HG03045 (cell line): Measurements from ENCODE around the gene DDIT3.
"Not testable (repeated sequence)": the region's sequence is repeated elsewhere in the genome, so short reads cannot be mapped to it uniquely, and the experiment has no call there.

ENCODE experiments used
- ATAC-seq: cut with Tn5 transposase; IDR thresholded peaks from one replicate; pipeline ENCODE4 v1.9.1; 2021; ENCODE audit warnings: mild to moderate bottlenecking, moderate library complexity; ENCODE audit not compliant: unreplicated experiment

DDIT3 gene

DNA sequence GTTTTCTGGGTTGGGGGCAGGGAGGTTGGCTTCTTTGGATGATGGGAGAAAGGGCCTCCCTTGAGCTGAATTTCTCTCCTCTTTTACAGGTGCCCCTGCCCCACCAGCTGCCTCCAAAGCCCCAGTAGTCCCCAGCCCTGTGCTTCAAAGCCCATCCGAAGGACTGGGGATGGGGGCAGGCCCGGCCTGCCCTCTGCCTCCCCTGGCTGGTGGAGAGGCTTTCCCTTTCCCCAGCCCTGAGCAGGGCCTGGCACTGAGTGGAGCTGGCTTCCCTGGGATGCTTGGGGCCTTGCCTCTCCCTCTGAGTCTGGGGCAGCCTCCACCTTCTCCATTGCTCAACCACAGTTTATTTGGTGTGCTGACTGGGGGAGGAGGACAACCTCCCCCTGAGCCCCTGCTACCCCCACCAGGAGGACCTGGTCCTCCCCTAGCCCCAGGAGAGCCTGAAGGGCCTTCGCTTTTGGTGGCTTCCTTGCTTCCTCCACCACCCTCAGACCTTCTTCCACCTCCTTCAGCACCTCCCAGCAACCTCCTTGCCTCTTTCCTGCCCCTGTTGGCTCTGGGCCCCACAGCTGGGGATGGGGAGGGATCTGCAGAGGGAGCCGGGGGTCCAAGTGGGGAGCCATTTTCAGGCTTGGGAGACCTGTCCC lies 6.3 kb upstream of the DDIT3 start:
- no peak for ATAC-seq

DNA sequence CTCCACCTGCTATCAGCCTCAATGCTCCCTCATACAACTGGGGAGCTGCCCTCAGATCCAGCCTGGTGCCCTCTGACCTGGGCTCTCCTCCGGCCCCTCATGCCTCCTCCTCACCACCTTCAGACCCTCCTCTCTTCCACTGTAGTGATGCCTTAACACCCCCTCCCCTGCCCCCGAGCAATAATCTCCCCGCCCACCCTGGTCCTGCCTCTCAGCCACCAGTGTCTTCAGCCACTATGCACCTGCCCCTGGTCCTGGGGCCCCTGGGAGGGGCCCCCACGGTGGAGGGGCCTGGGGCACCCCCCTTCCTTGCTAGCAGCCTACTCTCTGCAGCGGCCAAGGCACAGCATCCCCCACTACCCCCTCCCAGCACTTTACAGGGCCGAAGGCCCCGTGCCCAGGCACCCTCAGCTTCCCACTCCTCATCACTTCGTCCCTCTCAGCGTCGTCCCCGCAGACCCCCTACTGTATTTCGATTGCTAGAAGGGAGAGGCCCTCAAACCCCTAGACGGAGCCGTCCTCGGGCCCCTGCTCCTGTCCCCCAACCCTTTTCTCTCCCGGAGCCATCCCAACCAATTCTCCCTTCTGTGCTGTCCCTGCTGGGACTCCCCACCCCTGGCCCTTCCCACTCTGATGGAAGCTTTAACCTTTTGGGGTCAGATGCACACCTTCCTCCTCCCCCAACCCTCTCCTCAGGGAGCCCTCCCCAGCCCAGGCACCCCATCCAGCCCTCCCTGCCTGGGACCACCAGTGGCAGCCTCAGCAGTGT lies 5.5 kb upstream of the DDIT3 start:
- ATAC-seq = no peak

DNA sequence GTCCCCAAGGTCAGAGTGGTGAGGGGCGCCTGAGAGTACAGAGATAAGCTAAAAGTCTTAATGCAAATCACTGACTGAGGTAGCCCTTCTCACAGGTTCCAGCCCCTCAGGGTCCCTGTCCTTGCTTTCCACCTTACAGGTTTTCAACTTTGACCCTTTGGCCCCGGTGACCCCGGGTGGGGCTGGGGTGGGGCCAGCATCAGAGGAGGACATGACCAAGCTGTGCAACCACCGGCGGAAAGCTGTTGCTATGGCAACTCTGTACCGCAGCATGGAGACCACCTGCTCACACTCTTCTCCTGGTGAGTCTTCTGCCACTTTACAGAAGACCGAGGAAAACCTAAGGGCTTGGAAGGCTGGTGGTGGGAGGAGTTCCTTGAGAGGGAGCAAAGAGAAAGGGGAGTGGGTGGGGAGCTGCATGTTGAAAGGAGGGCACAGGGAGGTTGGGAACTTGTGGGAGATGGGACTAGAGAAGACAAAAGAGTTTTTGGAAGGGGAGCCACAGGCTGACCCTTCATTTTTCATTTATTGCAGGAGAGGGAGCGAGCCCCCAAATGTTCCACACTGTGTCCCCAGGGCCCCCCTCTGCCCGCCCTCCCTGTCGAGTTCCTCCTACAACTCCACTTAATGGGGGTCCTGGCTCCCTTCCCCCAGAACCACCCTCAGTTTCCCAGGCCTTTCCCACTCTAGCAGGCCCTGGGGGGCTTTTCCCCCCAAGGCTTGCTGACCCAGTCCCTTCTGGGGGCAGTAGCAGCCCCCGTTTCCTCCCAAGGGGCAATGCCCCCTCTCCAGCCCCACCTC lies 4.7 kb upstream of the DDIT3 start:
- no peak for ATAC-seq

DNA sequence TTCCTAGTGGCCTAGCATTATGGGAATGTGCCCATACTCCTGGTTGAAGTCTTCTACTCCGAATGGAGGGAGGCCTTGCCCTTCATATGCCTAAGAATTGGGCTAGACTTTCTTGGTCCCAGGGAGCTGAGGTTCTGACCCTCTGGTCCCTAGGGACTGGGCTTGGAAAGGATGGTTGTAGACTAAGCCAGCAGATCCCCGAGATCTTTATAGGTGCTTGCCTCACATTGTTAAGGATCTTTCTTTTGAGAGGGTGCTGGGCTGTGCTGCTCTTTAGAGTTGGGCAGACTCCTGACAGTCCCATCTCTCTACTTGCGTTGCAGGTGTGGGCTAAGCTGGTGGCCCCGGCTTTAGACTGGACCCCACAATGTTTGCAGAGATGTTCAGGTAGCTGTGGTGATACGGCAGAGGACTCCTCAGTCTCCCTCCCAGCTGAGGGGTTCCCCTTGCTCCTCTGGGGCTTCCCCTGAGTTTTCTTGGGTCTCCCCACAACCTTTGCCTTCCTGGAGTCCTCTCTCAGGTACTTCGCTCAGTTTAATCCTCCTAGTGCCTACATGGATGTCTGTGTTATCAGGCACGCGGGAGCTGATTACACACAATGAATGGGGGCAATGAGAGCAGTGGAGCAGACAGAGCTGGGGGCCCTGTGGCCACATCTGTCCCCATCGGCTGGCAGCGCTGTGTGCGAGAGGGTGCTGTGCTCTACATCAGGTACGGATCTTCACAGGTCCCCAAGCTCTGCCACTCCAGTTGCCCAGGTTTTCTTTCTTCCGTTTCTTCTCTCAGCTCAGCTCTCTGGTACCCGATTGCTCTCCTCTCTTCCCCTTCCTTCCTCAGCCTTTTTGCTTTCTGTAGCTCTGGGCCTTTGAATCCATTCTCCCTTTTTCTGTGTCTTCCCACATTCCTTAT lies 3.6 kb upstream of the DDIT3 start:
- no peak for ATAC-seq

DNA sequence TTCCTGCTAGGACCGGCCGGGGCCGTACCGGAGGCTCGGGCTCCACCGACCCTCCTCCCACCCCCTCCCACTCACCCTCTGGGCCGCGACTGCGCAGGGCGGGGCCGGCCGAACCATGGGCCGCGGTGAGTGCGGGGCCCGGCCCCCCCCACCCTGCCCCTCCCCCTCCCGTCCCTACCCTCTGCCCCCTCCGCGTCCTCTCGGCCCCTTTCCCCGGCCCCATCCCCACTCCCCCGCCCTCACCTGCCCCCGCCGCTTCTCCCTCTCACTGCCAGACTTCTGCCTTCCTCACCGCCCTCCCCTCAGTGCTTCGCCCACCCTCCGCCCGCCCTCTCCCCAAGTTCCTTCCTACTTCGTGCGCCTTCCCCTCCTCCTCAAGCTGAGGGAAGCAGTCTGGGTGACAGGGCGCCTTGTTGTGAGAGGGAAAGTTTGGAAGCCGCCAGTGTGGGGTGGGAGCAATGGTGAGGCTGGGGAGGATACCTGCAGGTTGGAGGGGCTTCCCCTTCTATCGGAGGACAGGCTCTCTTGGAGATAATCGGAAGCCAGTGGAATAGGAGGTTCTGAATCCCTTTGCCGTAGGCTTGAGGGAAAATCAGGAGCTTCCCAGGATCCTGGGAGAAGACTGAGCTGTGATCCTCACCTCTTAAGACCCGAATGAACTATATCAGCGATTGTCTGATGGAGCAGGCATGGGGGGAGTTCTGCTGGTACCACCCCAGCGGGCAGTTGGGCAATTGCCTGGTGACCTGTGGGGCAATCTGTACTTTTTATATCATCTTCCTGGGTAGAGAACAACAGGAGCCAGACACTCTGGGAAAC lies 2.8 kb upstream of the DDIT3 start:
- no peak for ATAC-seq

DNA sequence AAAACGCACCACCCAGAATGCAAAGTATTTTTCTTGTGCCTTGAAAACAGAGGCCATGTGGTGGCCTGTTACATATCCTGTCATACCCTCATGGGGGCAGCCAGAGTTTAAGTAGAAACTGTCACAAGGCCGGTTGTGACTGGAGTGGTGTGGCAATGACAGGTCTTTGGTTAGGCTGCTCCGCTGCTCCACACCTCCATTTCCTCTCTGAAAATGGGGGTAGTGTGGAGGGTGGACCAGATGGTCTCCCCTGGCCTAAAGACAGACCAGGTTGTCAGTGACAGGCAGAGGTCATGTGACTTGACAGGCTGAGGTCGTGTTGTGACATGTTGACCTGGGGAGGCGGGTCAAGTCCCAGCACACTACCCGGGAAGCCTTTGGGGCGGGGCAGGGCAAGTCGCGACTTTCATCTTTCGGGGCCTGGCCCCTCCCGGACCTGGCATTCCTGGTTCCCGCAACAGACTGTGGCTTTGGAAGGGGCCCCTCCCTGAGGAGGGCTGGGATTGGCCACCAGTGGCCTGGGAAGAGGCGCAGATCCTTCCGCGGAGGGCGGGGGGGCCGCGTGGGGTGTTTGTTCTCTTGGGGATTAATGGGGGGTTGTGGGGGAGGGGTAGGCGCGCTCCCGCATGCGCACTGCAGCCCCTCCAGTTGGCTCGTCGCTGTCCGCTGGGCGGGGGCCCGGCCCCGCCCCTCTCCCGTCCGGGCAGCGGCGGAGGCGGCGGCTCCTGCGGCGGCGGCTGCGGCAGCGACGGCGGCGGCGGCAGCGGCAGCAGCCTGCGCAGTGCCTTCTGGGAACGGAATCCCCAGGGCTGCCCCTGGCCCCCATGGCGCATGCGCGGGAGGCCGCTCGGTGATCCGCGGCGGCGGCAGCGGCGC lies 1.9 kb upstream of the DDIT3 start, which contains the start of gene MBD6:
MBD6 (plus strand) TSS at position 814 of the 876 bp plus-strand sequence. CDS start 1,480 bp downstream, outside the sequence.
- peak; percentile 40 for ATAC-seq

DNA sequence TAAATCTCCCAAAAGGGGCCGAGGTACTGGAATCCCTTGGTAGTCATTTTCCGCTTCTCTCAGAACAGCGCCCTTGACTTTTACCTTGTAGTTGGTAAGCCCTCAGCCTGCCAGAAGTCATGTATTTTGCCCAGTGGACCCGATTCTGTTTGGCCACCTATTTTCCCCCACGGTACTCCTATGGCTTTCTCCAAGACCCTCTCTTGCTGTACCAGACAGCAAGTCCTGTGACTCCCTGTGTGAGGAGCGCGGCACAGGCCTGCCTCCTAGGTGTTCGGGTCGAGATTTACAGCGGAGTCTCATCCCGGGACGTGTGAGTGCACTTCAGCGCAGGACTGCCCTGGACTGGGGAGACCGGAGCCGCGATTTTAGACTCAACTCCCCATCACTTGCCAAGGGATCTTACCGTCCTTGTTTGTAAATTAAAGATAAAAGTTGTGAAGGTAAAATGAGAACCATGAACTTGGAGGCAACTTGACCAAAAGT lies 1.3 kb upstream of the DDIT3 start:
- no peak for ATAC-seq

DNA sequence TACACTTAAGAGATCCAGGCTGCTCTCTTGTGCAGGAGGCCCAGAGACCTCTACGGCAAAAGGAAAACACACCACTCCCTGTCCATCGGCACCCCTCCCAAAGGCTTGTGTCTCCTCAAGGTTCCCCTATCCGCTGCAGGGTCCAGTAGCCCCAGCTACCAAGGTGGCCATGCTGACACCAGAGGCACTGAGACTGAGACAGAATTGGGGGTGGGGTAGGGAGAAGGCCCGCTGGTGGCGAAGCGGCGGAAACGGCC lies 590 bp downstream of the DDIT3 start:
- peak; percentile 2 for ATAC-seq

DNA sequence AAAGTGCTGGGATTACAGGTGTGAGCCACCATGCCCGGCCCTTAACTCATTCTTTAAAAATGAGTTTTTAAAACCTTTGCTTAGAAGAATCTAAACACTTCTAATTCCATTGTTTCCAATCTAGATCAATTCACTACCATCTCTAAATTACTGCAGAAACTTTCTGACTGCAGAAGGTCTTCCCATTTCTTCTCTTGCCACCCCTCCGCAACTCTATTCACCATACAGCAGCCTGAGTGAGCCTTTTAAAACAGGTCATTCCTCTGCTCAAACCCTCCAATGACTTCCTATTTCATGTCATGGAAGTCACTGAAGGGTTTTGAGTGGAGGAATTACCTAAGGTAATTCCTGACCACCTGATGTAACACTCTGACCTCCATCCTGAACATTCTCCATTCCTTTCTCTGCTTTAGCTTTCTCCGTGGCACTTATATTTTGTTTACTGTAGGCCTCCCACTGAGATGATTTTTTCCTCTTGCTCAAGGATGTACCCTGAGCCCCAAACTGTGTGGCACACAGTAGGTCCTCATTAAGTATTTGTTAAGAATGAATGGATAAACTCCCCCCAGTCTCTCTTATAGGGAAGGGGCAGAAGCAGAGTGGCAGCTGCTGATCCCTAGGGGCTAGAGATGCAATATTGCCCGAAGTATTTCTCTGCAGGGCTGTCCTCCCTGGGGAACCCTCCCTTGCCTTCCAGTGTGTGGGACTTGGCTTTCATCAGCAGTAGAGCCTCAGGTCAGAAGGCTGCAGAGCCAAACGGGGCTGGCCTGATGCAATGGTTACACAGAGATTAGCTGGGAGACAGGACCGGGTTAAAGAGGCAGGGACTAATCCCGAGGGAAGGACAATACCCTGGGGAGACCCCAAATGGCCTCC lies 1.2 kb downstream of the DDIT3 start:
- no peak for ATAC-seq

DNA sequence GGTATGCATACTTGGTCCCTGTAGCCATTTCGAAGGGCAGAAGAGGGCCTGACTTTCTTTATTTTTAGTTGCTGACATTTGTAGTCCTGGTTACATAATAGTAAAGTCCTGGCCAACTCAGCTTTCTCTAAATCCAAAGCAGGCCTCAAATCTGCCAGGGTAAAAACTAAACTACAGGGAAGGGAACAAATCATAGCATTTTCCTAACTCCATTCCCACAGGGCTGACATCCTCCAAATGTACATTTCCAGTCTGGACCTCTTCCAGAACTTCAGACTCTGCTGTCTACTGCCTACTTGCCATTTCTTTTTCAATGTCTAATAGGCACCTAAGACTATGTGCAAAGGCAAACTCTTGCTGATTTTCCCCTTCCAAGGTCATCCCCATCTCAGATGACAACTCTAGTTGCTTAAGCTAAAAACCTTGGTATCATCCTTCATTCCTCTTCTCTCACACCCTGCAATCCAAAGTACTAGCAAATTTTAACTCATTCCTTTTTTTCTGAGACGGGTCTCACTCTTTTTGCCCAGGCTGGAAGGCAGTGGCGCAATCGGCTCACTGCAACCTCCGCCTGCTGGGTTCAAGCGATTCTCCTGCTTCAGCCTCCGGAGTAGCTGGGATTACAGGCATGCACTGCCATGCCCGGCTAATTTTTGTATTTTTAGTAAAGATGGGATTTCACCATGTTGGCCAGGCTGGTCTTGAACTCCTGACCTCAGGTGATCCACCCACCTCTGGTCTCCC lies 2.0 kb downstream of the DDIT3 start:
- no peak for ATAC-seq

DNA sequence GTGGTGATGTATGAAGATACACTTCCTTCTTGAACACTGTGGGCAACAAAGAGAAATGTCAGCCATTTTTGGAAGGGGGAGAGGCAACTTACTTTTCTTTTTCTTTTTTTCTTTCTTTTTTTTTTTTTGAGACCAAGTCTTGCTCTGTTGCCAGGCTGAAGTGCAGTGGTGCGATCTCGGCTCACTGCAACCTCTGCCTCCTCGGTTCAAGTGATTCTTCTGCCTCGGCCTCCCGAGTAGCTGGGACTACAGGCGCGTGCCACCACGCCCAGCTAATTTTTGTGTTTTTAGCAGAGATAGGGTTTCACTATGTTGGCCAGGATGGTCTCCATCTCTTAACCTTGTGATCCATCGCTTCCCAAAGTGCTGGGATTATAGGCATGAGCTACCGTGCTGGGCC lies 2.6 kb downstream of the DDIT3 start:
- ATAC-seq = not testable (repeated sequence)

DNA sequence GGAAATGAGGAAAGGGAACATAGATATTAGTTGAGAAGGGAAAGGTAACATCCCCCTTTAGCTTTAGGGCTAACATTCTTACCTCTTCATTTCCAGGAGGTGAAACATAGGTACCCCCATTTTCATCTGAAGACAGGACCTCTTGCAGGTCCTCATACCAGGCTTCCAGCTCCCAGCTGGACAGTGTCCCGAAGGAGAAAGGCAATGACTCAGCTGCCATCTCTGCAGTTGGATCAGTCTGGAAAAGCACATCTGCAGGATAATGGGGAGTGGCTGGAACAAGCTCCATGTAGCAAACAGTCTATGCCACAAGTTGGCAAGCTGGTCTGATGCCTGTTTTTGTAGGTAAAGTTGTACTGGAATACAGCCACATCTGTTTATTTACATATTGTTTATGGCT lies 3.1 kb downstream of the DDIT3 start:
- ATAC-seq = no peak

DNA sequence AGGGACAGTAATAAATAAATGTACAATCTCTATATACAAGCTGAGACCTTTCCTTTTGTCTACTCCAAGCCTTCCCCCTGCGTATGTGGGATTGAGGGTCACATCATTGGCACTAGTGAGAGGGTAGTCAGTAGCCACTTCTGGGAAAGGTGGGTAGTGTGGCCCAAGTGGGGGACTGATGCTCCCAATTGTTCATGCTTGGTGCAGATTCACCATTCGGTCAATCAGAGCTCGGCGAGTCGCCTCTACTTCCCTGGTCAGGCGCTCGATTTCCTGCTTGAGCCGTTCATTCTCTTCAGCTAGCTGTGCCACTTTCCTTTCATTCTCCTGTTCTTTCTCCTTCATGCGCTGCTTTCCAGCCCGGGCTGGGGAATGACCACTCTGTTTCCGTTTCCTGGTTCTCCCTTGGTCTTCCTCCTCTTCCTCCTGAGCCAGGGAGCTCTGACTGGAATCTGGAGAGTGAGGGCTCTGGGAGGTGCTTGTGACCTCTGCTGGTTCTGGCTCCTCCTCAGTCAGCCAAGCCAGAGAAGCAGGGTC lies 3.6 kb downstream of the DDIT3 start:
- ATAC-seq = no peak

DNA sequence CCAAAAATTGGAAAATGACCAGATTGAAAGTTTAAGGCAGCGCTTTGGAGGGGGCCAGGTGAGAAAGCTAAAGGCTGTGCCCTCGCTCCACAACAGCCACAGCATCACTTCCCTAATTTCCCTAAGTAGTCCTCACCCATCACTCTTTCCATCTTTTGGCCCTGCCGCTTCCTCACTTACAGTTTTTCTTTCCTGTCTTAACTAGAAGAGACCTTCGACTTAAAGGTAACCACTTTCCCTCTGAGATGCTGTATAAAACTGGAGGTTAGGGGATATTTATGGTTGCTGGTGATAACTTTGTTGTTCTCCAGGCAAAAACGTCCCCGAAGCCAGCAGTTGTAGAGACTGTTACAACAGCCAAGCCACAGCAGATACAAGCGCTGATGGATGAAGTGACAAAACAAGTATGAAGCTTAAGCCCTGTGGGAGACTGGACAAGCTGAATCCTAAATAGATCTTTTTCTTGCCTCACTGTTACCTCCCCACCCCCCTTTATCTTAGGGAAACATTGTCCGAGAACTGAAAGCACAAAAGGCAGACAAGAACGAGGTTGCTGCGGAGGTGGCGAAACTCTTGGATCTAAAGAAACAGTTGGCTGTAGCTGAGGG lies 4.3 kb downstream of the DDIT3 start:
- ATAC-seq = no peak

DNA sequence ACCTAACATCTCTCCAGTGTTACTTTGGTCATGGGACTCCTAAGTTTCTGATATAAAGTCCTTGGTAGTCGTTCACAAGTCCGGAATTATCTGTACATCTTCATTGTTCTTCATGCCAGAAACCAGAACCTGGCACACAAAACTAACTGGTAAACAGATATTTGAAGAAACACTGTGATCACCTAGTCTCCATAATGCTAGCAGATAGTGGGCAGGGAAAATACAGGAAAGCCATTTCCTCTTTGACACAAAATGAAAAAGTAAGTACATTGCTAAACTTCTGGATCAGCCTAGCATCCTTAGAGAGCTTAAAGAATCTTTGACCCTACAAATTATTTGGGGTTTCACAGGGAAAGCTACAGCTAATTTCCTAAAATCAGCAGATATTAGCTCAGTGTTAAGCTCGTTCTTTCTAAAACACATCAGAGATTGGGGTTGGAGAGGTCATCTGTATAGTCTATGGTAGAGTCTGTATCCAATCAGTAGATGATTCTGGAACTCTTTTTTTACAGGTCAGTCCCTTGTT lies 4.8 kb downstream of the DDIT3 start:
- no peak for ATAC-seq

DNA sequence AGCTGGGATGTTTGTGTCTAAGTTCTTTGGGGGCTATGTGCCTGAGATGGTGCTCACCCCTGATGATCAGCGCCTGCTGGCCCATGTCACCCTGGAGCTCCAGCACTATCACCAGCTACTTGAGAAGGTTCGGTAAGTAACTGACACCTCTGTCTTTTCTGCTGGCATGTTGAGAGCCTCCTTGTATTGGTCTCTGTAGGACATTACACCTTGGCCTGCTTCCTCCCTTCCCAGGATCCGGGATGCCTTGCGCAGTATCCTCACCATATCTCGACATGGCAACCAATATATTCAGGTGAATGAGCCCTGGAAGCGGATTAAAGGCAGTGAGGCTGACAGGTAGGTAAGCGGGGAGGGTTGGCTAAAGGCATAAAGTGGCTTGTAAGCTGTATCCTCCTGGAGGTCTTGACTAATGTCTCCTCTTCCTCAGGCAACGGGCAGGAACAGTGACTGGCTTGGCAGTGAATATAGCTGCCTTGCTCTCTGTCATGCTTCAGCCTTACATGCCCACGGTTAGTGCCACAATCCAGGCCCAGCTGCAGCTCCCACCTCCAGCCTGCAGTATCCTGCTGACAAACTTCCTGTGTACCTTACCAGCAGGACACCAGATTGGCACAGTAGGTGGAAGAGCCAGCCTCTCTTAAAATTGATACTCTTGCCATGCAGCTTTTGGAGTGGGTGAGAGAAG lies 5.5 kb downstream of the DDIT3 start:
- no peak for ATAC-seq
